ENCODE data around the gene SRRM2.

Gene SRRM2

GRCh38 chr16:2749476-2749875 lies 3.0 kb upstream of the SRRM2 start:
- H3K36me3 ChIP-seq (ENCODE audit: control insufficient read depth in 1 of 2, insufficient read depth in 2 of 2, low read length in 2 of 2): no peaks in the 10 kb centered on the region
- H3K27me3 ChIP-seq (ENCODE audit: control insufficient read depth in 1 of 2, insufficient read depth in 2 of 2, low read length in 2 of 2): no peaks in the 10 kb centered on the region
- no peaks in the 10 kb centered on the region for H3K9me3 ChIP-seq (ENCODE audit: control insufficient read depth in 1 of 2, low read length in 2 of 2)
- no peak overlapping the region for H3K4me3 ChIP-seq (ENCODE audit: low read depth in 1 of 2, low read length in 2 of 2)
- peaks cover 13% of the 10 kb centered on the region in 2 donors for H3K4me1 ChIP-seq (ENCODE audit: control insufficient read depth in 1 of 2, insufficient read depth in 2 of 2, low read length in 2 of 2)
- no peak overlapping the region for H3K9ac ChIP-seq (ENCODE audit: low read depth in 1 of 2, low read length in 2 of 2)
- H3K27ac ChIP-seq (ENCODE audit: low read depth, low read length): no peak overlapping the region

GRCh38 chr16:2749936-2750335 lies 2.5 kb upstream of the SRRM2 start:
- Histone ChIP-seq H3K4me3 (ENCODE audit: low read depth in 1 of 2, low read length in 2 of 2) (no peak overlapping the region), H3K9me3 (ENCODE audit: control insufficient read depth in 1 of 2, low read length in 2 of 2) (no peaks in the 10 kb centered on the region), H3K27ac (ENCODE audit: low read depth, low read length) (no peak overlapping the region), H3K9ac (ENCODE audit: low read depth in 1 of 2, low read length in 2 of 2) (no peak overlapping the region), H3K27me3 (ENCODE audit: control insufficient read depth in 1 of 2, insufficient read depth in 2 of 2, low read length in 2 of 2) (no peaks in the 10 kb centered on the region), H3K4me1 (ENCODE audit: control insufficient read depth in 1 of 2, insufficient read depth in 2 of 2, low read length in 2 of 2) (peaks cover 17% of the 10 kb centered on the region in 2 donors), H3K36me3 (ENCODE audit: control insufficient read depth in 1 of 2, insufficient read depth in 2 of 2, low read length in 2 of 2) (no peaks in the 10 kb centered on the region)

- H3K9me3 ChIP-seq (ENCODE audit: control insufficient read depth in 1 of 2, low read length in 2 of 2): no peaks in the 10 kb centered on the region
- peaks cover 1 to 8% of the 10 kb centered on the region in 2 donors for H3K36me3 ChIP-seq (ENCODE audit: control insufficient read depth in 1 of 2, insufficient read depth in 2 of 2, low read length in 2 of 2)
- H3K4me3 ChIP-seq (ENCODE audit: low read depth in 1 of 2, low read length in 2 of 2): peak overlapping the region; percentile 81 to 97
- no peaks in the 10 kb centered on the region for H3K27me3 ChIP-seq (ENCODE audit: control insufficient read depth in 1 of 2, insufficient read depth in 2 of 2, low read length in 2 of 2)
- peak overlapping the region in 1 of 2 donors; percentile 76 for H3K9ac ChIP-seq (ENCODE audit: low read depth in 1 of 2, low read length in 2 of 2)
- H3K4me1 ChIP-seq (ENCODE audit: control insufficient read depth in 1 of 2, insufficient read depth in 2 of 2, low read length in 2 of 2): peaks cover 32 to 34% of the 10 kb centered on the region in 2 donors
- peak overlapping the region; percentile 99 for H3K27ac ChIP-seq (ENCODE audit: low read depth, low read length)
Observed at GRCh38 chr16:2751577-2752034, 832 bp upstream of the SRRM2 start.

- no peaks in the 10 kb centered on the region for H3K9me3 ChIP-seq (ENCODE audit: control insufficient read depth in 1 of 2, low read length in 2 of 2)
- H3K4me1 ChIP-seq (ENCODE audit: control insufficient read depth in 1 of 2, insufficient read depth in 2 of 2, low read length in 2 of 2): peaks cover 37 to 40% of the 10 kb centered on the region in 2 donors
- no peaks in the 10 kb centered on the region for H3K27me3 ChIP-seq (ENCODE audit: control insufficient read depth in 1 of 2, insufficient read depth in 2 of 2, low read length in 2 of 2)
- H3K36me3 ChIP-seq (ENCODE audit: control insufficient read depth in 1 of 2, insufficient read depth in 2 of 2, low read length in 2 of 2): peaks cover 14 to 23% of the 10 kb centered on the region in 2 donors
- peak overlapping the region; percentile 99 for H3K27ac ChIP-seq (ENCODE audit: low read depth, low read length)
- H3K9ac ChIP-seq (ENCODE audit: low read depth in 1 of 2, low read length in 2 of 2): peak overlapping the region; percentile 86 to 99
- peak overlapping the region; percentile 97 for H3K4me3 ChIP-seq (ENCODE audit: low read depth in 1 of 2, low read length in 2 of 2)
Observed at GRCh38 chr16:2752850-2753732, 653 bp downstream of the SRRM2 start.

- peaks cover 37 to 40% of the 10 kb centered on the region in 2 donors for H3K4me1 ChIP-seq (ENCODE audit: control insufficient read depth in 1 of 2, insufficient read depth in 2 of 2, low read length in 2 of 2)
- H3K9ac ChIP-seq (ENCODE audit: low read depth in 1 of 2, low read length in 2 of 2): peak overlapping the region; percentile 79 to 86
- no peaks in the 10 kb centered on the region for H3K27me3 ChIP-seq (ENCODE audit: control insufficient read depth in 1 of 2, insufficient read depth in 2 of 2, low read length in 2 of 2)
- H3K36me3 ChIP-seq (ENCODE audit: control insufficient read depth in 1 of 2, insufficient read depth in 2 of 2, low read length in 2 of 2): peaks cover 19 to 29% of the 10 kb centered on the region in 2 donors
- H3K27ac ChIP-seq (ENCODE audit: low read depth, low read length): peak overlapping the region; percentile 99
- H3K9me3 ChIP-seq (ENCODE audit: control insufficient read depth in 1 of 2, low read length in 2 of 2): no peaks in the 10 kb centered on the region
- peak overlapping the region; percentile 97 for H3K4me3 ChIP-seq (ENCODE audit: low read depth in 1 of 2, low read length in 2 of 2)
Observed at GRCh38 chr16:2753733-2754020, 1.2 kb downstream of the SRRM2 start.

- H3K27me3 ChIP-seq (ENCODE audit: control insufficient read depth in 1 of 2, insufficient read depth in 2 of 2, low read length in 2 of 2): no peaks in the 10 kb centered on the region
- H3K9ac ChIP-seq (ENCODE audit: low read depth in 1 of 2, low read length in 2 of 2): peak overlapping the region in 1 of 2 donors; percentile 86
- H3K36me3 ChIP-seq (ENCODE audit: control insufficient read depth in 1 of 2, insufficient read depth in 2 of 2, low read length in 2 of 2): peaks cover 34 to 44% of the 10 kb centered on the region in 2 donors
- H3K4me3 ChIP-seq (ENCODE audit: low read depth in 1 of 2, low read length in 2 of 2): peak overlapping the region; percentile 97
- H3K4me1 ChIP-seq (ENCODE audit: control insufficient read depth in 1 of 2, insufficient read depth in 2 of 2, low read length in 2 of 2): peaks cover 37 to 42% of the 10 kb centered on the region in 2 donors
- no peak overlapping the region for H3K27ac ChIP-seq (ENCODE audit: low read depth, low read length)
- no peaks in the 10 kb centered on the region for H3K9me3 ChIP-seq (ENCODE audit: control insufficient read depth in 1 of 2, low read length in 2 of 2)
Observed at GRCh38 chr16:2755158-2755557, 2.7 kb downstream of the SRRM2 start.

- H3K9ac ChIP-seq (ENCODE audit: low read depth in 1 of 2, low read length in 2 of 2): no peak overlapping the region
- peak overlapping the region in 1 of 2 donors; percentile 28 for H3K4me3 ChIP-seq (ENCODE audit: low read depth in 1 of 2, low read length in 2 of 2)
- H3K36me3 ChIP-seq (ENCODE audit: control insufficient read depth in 1 of 2, insufficient read depth in 2 of 2, low read length in 2 of 2): peaks cover 46 to 57% of the 10 kb centered on the region in 2 donors
- H3K27ac ChIP-seq (ENCODE audit: low read depth, low read length): no peak overlapping the region
- peaks cover 35 to 39% of the 10 kb centered on the region in 2 donors for H3K4me1 ChIP-seq (ENCODE audit: control insufficient read depth in 1 of 2, insufficient read depth in 2 of 2, low read length in 2 of 2)
- no peaks in the 10 kb centered on the region for H3K27me3 ChIP-seq (ENCODE audit: control insufficient read depth in 1 of 2, insufficient read depth in 2 of 2, low read length in 2 of 2)
- no peaks in the 10 kb centered on the region for H3K9me3 ChIP-seq (ENCODE audit: control insufficient read depth in 1 of 2, low read length in 2 of 2)
Observed at GRCh38 chr16:2756288-2757015, 4.0 kb downstream of the SRRM2 start.

GRCh38 chr16:2757344-2757743 lies 4.9 kb downstream of the SRRM2 start:
- Histone ChIP-seq H3K27me3 (ENCODE audit: control insufficient read depth in 1 of 2, insufficient read depth in 2 of 2, low read length in 2 of 2) (no peaks in the 10 kb centered on the region), H3K9ac (ENCODE audit: low read depth in 1 of 2, low read length in 2 of 2) (no peak overlapping the region), H3K4me1 (ENCODE audit: control insufficient read depth in 1 of 2, insufficient read depth in 2 of 2, low read length in 2 of 2) (peaks cover 30 to 34% of the 10 kb centered on the region in 2 donors), H3K4me3 (ENCODE audit: low read depth in 1 of 2, low read length in 2 of 2) (no peak overlapping the region), H3K36me3 (ENCODE audit: control insufficient read depth in 1 of 2, insufficient read depth in 2 of 2, low read length in 2 of 2) (peaks cover 55 to 66% of the 10 kb centered on the region in 2 donors), H3K9me3 (ENCODE audit: control insufficient read depth in 1 of 2, low read length in 2 of 2) (no peaks in the 10 kb centered on the region), H3K27ac (ENCODE audit: low read depth, low read length) (no peak overlapping the region)

- H3K36me3 ChIP-seq (ENCODE audit: control insufficient read depth in 1 of 2, insufficient read depth in 2 of 2, low read length in 2 of 2): peaks cover 94 to 100% of the 10 kb centered on the region in 2 donors
- no peaks in the 10 kb centered on the region for H3K27me3 ChIP-seq (ENCODE audit: control insufficient read depth in 1 of 2, insufficient read depth in 2 of 2, low read length in 2 of 2)
- H3K4me1 ChIP-seq (ENCODE audit: control insufficient read depth in 1 of 2, insufficient read depth in 2 of 2, low read length in 2 of 2): peaks cover 5 to 13% of the 10 kb centered on the region in 2 donors
- no peak overlapping the region for H3K9ac ChIP-seq (ENCODE audit: low read depth in 1 of 2, low read length in 2 of 2)
- H3K4me3 ChIP-seq (ENCODE audit: low read depth in 1 of 2, low read length in 2 of 2): no peak overlapping the region
- no peaks in the 10 kb centered on the region for H3K9me3 ChIP-seq (ENCODE audit: control insufficient read depth in 1 of 2, low read length in 2 of 2)
- H3K27ac ChIP-seq (ENCODE audit: low read depth, low read length): no peak overlapping the region
Observed at GRCh38 chr16:2761472-2761871, 9.0 kb downstream of the SRRM2 start.

Data from duodenal mucosa (tissue), 2 donors.